HepG2 (cell line): ENCODE results near the gene GHRH. TPM values are rescaled to one million over a fixed set of nuclear protein-coding genes. Genes with fewer than 3 reads are reported as not detected.

ENCODE experiments used
- NCOA5 ChIP-seq: sonication (generic); formaldehyde crosslinking; IDR thresholded peaks from 2 replicates; pipeline ENCODE4 v1.4.0; 2020; ENCODE audit warnings: missing genetic modification reagents
- SP5 ChIP-seq: IDR thresholded peaks from 2 replicates; pipeline ENCODE4 v1.6.1; 2016; ENCODE audit warnings: low read depth, borderline replicate concordance
- ZBTB49 ChIP-seq: sonication (generic); formaldehyde crosslinking; IDR thresholded peaks from 2 replicates; pipeline ENCODE4 v1.4.0; 2020; ENCODE audit warnings: missing genetic modification reagents, borderline replicate concordance
- ZNF143 ChIP-seq: sonication (generic); formaldehyde crosslinking; IDR thresholded peaks from 2 replicates; pipeline ENCODE4 v1.4.0; 2020; ENCODE audit warnings: missing genetic modification reagents
- ZNF232 ChIP-seq: sonication (generic); formaldehyde crosslinking; IDR thresholded peaks from 2 replicates; pipeline ENCODE4 v1.4.0; 2020; ENCODE audit warnings: missing genetic modification reagents, borderline replicate concordance
- ZNF337 ChIP-seq: sonication (generic); formaldehyde crosslinking; IDR thresholded peaks from 2 replicates; pipeline ENCODE4 v1.5.1; 2020; ENCODE audit warnings: missing genetic modification reagents, low read depth, mild to moderate bottlenecking, borderline replicate concordance
- ZNF580 ChIP-seq: IDR thresholded peaks from 2 replicates; pipeline ENCODE4 v1.6.1; 2016; ENCODE audit warnings: low read depth, borderline replicate concordance
- ZNF687 ChIP-seq: sonication (generic); formaldehyde crosslinking; IDR thresholded peaks from 2 replicates; pipeline ENCODE4 v1.5.1; 2020; ENCODE audit warnings: mild to moderate bottlenecking, missing genetic modification reagents, moderate library complexity
- ZNF720 ChIP-seq: sonication (generic); formaldehyde crosslinking; IDR thresholded peaks from 2 replicates; pipeline ENCODE4 v1.4.0; 2020; ENCODE audit warnings: missing genetic modification reagents
- polyA plus RNA-seq, 8 experiments: library from polyadenylated mRNA; depleted of rRNA in 3 of 8; stranded (reverse) in 7 of 8; unstranded in 1 of 8; fragments of >200 nt; fragmentation: Illumina TruSeq in 4 of 8; extraction: Trizol in 4 of 8; gene quantifications; 2 replicates each; pipeline versions ENCODE4 v1.2.1 to v1.2.3, GENCODE V29; 2011 to 2016; ENCODE audit warnings: low read depth in 4 of 8, missing spikeins in 1 of 8, mixed read lengths in 1 of 8; ENCODE audit not compliant: insufficient read depth in 1 of 8
- total RNA-seq, 5 experiments: library from RNA; depleted of rRNA; stranded (reverse); fragments of >200 nt; fragmentation: Illumina TruSeq; extraction: Trizol; gene quantifications; 2 replicates each; pipeline ENCODE4 v1.2.3, GENCODE V29; 2016; ENCODE audit warnings: low read depth in 1 of 5

GHRH gene
- total and polyA plus RNA-seq, 2 of the 13 experiments (the other 11 are each of a cell fraction or from before 2014, with no cell fraction given): not detected

GRCh38 chr20:37260923-37261322, 691 bp downstream of the GHRH start (continued):
- no peak for TF ChIP-seq ZNF687
- no peak for TF ChIP-seq ZNF580 (CRISPR knock-in tag)
- no peak for TF ChIP-seq NCOA5 (CRISPR knock-in tag)
- TF ChIP-seq ZNF720 (CRISPR knock-in tag): no peak
- no peak for TF ChIP-seq ZBTB49
- no peak for TF ChIP-seq ZNF143
- no peak for TF ChIP-seq SP5
- no peak for TF ChIP-seq ZNF337
- no peak for TF ChIP-seq ZNF232 (CRISPR knock-in tag)
